ENCODE data around the gene CCR1.

The CCR1 gene

DNA sequence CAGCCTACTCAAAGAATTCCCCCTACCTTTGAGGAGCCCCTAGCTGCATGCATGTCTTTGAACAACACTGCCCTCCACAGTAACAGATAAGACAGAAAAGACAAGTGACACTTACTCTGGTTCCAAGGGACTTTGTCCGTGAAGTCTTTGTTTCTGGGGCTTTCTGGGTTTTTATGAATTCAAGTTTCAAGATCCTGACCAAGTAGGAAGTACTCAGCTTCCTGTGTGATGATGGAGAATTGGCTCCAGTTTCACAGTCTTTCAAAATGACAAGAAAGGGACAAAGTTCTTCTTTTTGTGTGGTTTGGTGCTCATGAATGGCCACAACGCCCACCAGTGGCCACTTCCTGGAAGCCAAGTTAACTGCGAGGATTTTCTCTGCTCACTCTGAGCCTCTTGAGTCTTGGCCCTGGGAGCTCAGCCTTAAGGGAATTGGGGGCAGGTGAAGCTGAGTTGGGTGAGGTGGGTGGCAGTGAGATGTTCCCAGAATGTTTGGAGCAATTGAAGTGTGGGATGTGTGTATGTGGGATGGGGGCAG lies at the start of gene CCR1:
Gene CCR1, minus strand, starts transcription at position 147 of the 538 bp plus-strand sequence. CDS start 4,000 bp downstream, outside the sequence.
- no peak for DNase-seq (ENCODE audit: low read depth)

DNA sequence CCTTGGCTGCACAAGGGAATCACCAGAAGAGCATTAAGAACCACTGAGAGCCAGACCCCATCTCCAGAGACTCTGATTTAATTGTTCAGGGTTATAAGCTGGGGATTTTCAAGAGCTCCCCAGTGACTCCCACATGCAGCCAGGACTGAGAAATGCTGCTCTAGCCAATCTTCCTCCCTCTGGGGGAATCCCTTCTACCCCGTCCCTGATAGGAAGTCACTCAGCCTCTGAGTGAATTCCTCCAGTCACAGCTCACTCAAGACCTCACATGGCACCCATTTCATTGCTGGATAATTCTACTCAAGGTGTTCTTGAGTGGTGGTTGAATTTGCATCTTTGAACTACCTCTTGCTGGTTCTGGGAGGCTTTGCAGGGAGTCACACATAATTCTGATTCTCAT lies 44.9 kb upstream of the CCR1 start:
- DNase-seq (ENCODE audit: low read depth): no peak

DNA sequence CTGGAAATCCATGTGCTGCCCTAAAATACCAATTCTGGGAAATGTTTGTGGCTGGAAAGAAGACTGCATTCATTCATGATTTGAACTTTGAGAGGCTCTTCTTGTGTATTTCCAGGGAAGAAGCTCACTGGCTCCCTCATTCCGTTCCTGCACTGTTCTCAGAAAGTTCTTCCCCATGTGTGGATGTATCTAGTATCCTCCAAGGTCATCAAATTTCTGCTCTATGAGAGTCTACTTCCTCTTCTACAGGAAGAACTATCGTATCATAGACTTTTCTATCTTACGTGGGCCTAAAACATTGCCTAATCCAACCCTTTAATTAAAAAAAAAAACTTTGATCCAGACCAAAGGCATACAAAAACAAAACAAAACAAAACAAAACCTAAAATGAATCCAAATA lies 37.0 kb upstream of the CCR1 start:
- DNase-seq (ENCODE audit: low read depth): no peak

- no peak for DNase-seq (ENCODE audit: low read depth)
Measured at GRCh38 chr3:46243560-46243959, 35.4 kb upstream of the CCR1 start.

DNA sequence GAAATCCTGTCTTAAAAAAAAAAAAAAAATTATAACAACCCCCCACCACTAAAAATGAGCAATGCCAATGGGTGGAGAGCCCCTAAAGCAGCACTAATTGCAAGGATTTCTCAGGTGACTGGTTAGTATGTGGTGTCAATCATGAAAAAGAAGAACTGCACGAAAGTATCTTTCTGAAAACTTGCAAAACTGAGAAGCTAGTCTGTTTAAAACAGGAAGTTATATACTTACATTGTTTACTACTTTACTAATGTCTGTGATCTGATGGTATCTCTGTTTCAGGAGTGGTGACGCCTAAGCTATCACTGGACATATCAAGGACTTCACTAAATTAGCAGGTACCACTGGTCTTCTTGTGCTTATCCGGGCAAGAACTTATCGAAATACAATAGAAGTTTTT lies 34.0 kb upstream of the CCR1 start, which contains the start of gene CCR3:
Gene CCR3, plus strand, starts transcription at position 341 of the 400 bp plus-strand sequence. CDS start 22,699 bp downstream, outside the sequence.
- no peak for DNase-seq (ENCODE audit: low read depth)

DNA sequence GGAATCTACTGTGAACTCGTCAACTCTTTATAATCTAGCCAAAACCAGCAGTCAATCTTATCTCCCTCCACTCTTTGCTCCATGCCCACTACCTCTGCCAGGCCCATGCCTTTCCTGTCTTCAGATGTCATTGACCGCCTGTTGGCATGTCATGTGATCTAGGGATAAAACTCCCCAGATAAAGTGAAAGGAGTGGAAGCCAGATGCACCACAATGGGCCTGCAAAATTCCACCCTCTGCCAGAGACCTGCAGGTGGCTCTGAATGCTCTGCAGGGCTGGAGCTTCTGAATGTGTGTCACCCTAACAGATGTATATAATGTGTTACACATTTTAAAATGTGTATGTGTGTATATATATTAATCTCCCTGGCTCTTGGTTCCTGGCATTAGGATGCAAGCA lies 31.8 kb upstream of the CCR1 start:
- DNase-seq (ENCODE audit: low read depth): no peak

- no peak for DNase-seq (ENCODE audit: low read depth)
Measured at GRCh38 chr3:46239301-46239938, 31.3 kb upstream of the CCR1 start.

- DNase-seq (ENCODE audit: low read depth): no peak
Measured at GRCh38 chr3:46238386-46238785, 30.3 kb upstream of the CCR1 start.

- DNase-seq (ENCODE audit: low read depth): no peak
Measured at GRCh38 chr3:46236294-46237054, 28.4 kb upstream of the CCR1 start.

- DNase-seq (ENCODE audit: low read depth): no peak
Measured at GRCh38 chr3:46235425-46235824, 27.3 kb upstream of the CCR1 start.

GRCh38 chr3:46233194-46233593 lies 25.1 kb upstream of the CCR1 start:
- no peak for DNase-seq (ENCODE audit: low read depth)

DNA sequence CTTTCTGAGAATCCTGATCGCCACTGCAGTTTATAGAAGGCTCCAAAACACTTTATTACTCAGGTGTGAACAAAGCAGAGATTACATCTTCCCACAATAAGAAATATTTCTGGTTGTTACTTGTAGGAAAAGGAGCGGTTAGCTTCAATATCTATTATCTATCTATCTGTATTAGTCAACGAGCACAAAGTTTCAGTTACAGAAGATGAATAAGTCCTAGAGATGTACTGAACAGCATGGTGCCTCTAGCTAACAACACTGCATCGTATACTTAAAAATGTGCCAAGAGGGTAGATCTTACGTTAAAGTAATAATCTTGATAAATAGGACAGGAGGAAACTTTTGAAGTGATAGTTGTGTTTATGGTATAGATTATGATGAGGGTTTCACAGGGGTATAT lies 23.2 kb upstream of the CCR1 start:
- DNase-seq (ENCODE audit: low read depth): no peak

DNA sequence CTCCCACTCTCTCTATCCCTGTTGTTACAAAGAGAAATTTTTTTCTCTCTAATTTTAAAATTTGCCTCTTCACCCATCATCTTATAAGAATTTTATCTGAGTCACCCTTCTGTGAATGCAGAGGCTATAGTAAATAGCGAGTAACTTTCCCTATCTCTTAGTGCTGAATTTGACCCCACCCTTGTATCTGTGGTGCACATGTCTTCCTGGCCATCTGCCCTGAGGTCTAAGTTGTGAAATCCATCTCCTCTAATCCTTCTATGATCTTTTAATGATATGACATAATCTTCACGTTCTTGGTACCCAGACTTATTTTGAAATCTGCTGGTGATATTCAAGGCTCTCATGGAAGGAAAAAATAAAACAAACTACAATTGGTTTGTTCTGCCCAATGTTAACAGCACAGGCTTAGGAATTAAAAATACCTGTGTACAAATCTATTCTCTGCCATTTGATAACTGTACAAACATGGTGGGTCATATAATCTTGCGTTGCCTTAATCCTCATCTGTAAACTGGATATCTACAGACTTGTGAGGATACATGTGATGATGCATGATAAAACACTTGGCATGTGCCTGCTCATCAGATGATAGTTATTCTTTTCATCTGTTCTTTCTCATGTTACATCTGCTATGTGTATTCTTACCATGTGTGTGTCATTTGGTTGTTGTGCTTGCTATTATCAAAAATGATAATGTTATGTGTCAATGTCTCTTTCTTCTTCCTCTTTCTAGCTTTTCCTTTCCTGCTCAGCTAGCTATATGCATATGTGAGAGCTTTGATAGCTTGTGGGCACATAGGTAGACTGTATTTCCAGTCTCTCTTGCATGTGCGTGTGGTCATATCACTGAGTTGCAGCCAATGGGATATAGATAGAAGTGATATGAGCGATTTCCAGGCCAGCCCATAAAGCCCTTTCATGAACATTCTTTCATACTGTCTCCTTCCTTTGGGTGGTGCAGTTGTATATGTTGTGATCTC lies 20.4 kb upstream of the CCR1 start:
- no peak for DNase-seq (ENCODE audit: low read depth)

DNA sequence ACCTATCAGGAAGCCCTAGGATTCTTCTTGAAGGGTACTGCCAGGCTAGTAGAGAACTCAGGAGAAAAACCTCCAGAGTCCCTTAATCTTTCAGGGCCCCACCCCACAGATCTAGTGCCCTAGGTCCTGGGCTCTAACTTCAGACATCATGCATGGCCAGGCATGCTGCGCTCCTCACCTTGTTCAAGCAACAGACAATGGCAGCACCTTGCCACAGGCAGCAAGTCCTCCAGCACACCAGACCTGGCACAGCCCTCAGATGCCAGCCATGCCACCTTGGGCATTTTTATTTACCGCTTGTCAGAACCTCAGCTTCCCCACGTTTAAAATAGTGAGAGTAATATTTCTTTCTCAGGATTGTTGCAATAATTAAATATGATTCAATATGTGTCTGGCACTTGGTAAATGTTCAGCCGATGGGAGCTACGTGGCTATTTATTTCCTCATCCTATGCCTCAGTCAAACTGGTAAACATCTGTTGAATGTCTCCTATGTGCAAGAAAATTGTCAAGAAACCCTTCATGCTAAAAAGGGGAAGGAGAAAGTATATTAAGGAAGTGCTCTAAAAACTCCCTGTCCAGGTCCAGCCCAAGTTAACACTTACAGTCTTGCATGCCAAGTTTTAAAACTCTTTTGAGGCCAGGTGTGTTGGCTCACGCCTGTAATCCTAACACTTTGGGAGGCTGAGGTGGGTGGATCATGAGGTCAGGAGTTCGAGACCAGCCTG lies 14.5 kb upstream of the CCR1 start:
- DNase-seq (ENCODE audit: low read depth): no peak

DNA sequence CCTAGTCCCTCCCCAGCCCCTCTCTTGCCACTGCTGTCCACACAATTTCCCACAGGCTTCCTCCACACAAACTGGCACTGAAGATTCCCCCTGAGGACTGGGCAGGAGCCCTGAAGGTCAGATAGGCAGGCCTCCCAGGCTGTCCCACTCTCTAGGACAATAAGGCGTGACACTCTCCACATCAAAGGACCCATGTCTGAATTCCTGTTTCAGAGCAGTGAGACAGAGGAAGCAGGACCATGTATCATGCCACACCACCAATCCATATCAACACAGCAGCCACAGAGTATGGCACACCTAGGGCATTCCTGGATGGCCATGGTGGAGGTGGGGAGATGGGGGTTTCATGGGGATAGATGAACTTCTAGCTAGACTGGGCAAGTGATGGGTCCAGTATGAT lies 13.8 kb upstream of the CCR1 start:
- no peak for DNase-seq (ENCODE audit: low read depth)

DNA sequence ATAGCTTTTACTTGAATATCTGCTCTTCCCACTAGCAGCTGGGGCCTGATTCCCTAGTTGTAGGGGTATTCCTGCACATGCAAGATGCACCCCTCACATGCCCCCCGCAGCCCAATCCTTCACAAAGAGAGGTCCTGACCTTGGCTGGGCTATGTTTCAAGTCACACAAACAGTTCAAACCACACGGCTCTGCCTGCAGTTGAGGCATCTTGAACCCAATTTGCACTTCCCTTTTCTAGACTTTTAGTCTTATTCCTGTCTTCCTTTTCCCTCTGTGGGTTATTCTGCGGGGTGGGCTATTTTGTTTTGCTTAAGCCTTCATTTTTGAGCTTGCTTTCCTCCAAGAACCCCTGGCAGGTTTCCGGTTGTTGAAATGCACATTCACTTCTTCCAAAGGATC lies 13.3 kb upstream of the CCR1 start:
- DNase-seq (ENCODE audit: low read depth): no peak

- no peak for DNase-seq (ENCODE audit: low read depth)
Measured at GRCh38 chr3:46218196-46218709, 10.1 kb upstream of the CCR1 start.

DNA sequence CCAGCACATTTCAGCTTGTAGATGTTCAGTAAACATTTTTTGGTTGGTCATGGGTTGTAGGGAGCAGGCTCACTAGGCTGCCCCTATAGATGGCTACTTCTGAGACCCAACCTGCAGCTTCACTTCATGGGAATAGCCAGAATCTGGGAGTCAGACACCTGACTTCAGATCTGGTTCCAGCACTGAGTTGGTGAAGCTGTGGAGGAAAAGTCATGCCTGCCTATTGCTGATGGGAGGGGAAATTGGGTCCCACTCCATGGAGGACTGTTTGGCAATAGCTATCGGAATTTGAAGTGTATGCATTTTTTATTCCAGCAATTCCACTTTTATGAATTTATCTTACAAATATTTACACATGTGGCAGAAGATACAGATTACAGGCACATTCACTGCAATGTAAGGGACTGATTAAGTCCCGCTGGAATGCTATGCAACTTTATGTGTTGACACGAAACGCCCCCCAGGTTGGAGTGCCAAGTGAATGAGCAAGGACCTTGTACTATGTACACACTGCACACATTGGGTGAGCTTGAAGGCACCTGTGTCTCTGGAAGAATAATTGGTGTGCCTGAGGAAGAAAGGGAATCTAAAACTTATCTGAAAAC lies 7.8 kb upstream of the CCR1 start:
- DNase-seq (ENCODE audit: low read depth): no peak

- no peak for DNase-seq (ENCODE audit: low read depth)
Measured at GRCh38 chr3:46214751-46215352, 6.7 kb upstream of the CCR1 start.

DNA sequence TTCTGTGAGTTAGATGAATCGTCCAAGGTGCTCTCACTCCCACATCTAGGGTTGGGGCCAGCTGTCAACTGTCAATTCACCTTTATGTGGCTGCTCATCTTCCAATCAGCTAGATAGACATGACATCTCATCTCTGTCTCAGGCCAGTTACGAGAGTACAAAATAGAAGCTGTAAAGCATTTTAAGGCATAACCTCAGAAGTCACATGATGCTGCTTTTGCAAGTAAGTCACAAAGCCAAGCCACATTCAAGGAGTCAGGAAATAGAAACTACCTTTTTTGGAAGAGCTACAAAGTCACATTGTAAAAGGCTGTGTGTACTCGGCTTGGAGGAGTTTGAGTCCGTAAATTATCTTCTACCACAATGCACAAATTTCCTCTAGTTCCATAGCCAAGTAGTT lies 5.1 kb upstream of the CCR1 start:
- no peak for DNase-seq (ENCODE audit: low read depth)
